H9 (cell line): ENCODE results near the gene DLX1. TPM values are rescaled to one million over a fixed set of nuclear protein-coding genes. Genes with fewer than 3 reads are reported as not detected.

Source experiments
- DNase-seq: peaks from one replicate; pipeline ENCODE4 v3.0.0-alpha.2; 2017
- H2AFZ ChIP-seq: one replicate; pipeline ENCODE4 v1.6.1; 2013; ENCODE audit warnings: mild to moderate bottlenecking, low read length, control low read depth, moderate library complexity
- H2AK5ac ChIP-seq: 2 replicates; pipeline ENCODE4 v1.6.1; 2013; ENCODE audit warnings: low read length, control low read depth, mixed read lengths; ENCODE audit not compliant: insufficient read length
- H2BK120ac ChIP-seq: one replicate; pipeline ENCODE4 v1.6.1; 2013; ENCODE audit warnings: low read depth, mild to moderate bottlenecking, low read length, control low read depth, inconsistent platforms; ENCODE audit not compliant: poor library complexity, severe bottlenecking
- H2BK12ac ChIP-seq: 2 replicates; pipeline ENCODE4 v1.6.1; 2013; ENCODE audit warnings: low read length, control low read depth, mixed read lengths, low read depth; ENCODE audit not compliant: insufficient read length
- H2BK15ac ChIP-seq: 2 replicates; pipeline ENCODE4 v1.6.1; 2013; ENCODE audit warnings: low read depth, low read length, control low read depth
- H2BK20ac ChIP-seq: one replicate; pipeline ENCODE4 v1.6.1; 2013; ENCODE audit warnings: low read depth, mild to moderate bottlenecking, low read length, control low read depth, inconsistent platforms; ENCODE audit not compliant: poor library complexity, severe bottlenecking
- H2BK5ac ChIP-seq: 2 replicates; pipeline ENCODE4 v1.6.1; 2013; ENCODE audit warnings: low read length, control low read depth, mixed read lengths; ENCODE audit not compliant: insufficient read length
- H3K14ac ChIP-seq: 2 replicates; pipeline ENCODE4 v1.6.1; 2013; ENCODE audit warnings: low read length, control low read depth; ENCODE audit not compliant: insufficient read depth
- H3K18ac ChIP-seq: 2 replicates; pipeline ENCODE4 v1.6.1; 2013; ENCODE audit warnings: low read depth, mild to moderate bottlenecking, mixed read lengths, low read length, control low read depth; ENCODE audit not compliant: insufficient read length
- H3K23ac ChIP-seq: 2 replicates; pipeline ENCODE4 v1.6.1; 2013; ENCODE audit warnings: low read length, control low read depth, mixed read lengths, low read depth; ENCODE audit not compliant: insufficient read length
- H3K23me2 ChIP-seq: 2 replicates; pipeline ENCODE4 v1.6.1; 2013; ENCODE audit warnings: low read depth, mild to moderate bottlenecking, mixed read lengths, low read length, control low read depth; ENCODE audit not compliant: insufficient read length, poor library complexity, severe bottlenecking
- H3K27ac ChIP-seq: 2 replicates; pipeline ENCODE4 v1.5.1; 2013; ENCODE audit warnings: low read length, control low read depth, mixed read lengths, low read depth; ENCODE audit not compliant: insufficient read length
- H3K27me3 ChIP-seq: 2 replicates; pipeline ENCODE4 v1.6.1; 2013; ENCODE audit warnings: low read length, control low read depth, inconsistent platforms; ENCODE audit not compliant: insufficient read depth
- H3K4ac ChIP-seq: 2 replicates; pipeline ENCODE4 v1.6.1; 2013; ENCODE audit warnings: low read depth, mild to moderate bottlenecking, control low read depth, inconsistent platforms, low read length, moderate library complexity
- H3K4me1 ChIP-seq: 2 replicates; pipeline ENCODE4 v1.6.1; 2013; ENCODE audit warnings: low read length, control low read depth, inconsistent platforms; ENCODE audit not compliant: insufficient read depth
- H3K4me2 ChIP-seq: 2 replicates; pipeline ENCODE4 v1.6.1; 2013; ENCODE audit warnings: low read length, control low read depth, mixed read lengths; ENCODE audit not compliant: insufficient read length, insufficient read depth
- H3K56ac ChIP-seq: 2 replicates; pipeline ENCODE4 v1.6.1; 2013; ENCODE audit warnings: low read depth, mild to moderate bottlenecking, mixed read lengths, low read length, control low read depth; ENCODE audit not compliant: insufficient read length
- H3K79me1 ChIP-seq: 2 replicates; pipeline ENCODE4 v1.6.1; 2013; ENCODE audit warnings: low read depth, mild to moderate bottlenecking, moderate library complexity, low read length, control low read depth, inconsistent platforms; ENCODE audit not compliant: insufficient read depth, poor library complexity, severe bottlenecking
- H3K79me2 ChIP-seq: 2 replicates; pipeline ENCODE4 v1.6.1; 2013; ENCODE audit warnings: low read length, control low read depth, inconsistent platforms; ENCODE audit not compliant: insufficient read depth
- H3K9ac ChIP-seq: 2 replicates; pipeline ENCODE4 v1.6.1; 2013; ENCODE audit warnings: low read length, control low read depth, mixed read lengths; ENCODE audit not compliant: insufficient read length; ENCODE audit errors: extremely low read depth
- H3K9me3 ChIP-seq: one replicate; pipeline ENCODE4 v1.6.1; 2013; ENCODE audit warnings: low read depth, low read length, inconsistent platforms; ENCODE audit not compliant: control insufficient read depth
- H3T11ph ChIP-seq: one replicate; pipeline ENCODE4 v1.6.1; 2013; ENCODE audit warnings: mild to moderate bottlenecking, low read length, control low read depth, inconsistent platforms
- H4K20me1 ChIP-seq: one replicate; pipeline ENCODE4 v1.6.1; 2013; ENCODE audit not compliant: control insufficient read depth, insufficient read length, insufficient read depth
- H4K5ac ChIP-seq: 2 replicates; pipeline ENCODE4 v1.6.1; 2013; ENCODE audit warnings: low read depth, mild to moderate bottlenecking, mixed read lengths, low read length, control low read depth; ENCODE audit not compliant: insufficient read length
- H4K8ac ChIP-seq: replicated peaks from 2 replicates; pipeline ENCODE4 v1.6.1; 2013; ENCODE audit warnings: low read length, control low read depth, mixed read lengths, low read depth; ENCODE audit not compliant: insufficient read length
- H4K91ac ChIP-seq: 2 replicates; pipeline ENCODE4 v1.6.1; 2013; ENCODE audit warnings: low read depth, mild to moderate bottlenecking, moderate library complexity, mixed read lengths, low read length, control low read depth; ENCODE audit not compliant: insufficient read length
- H3K27ac Mint-ChIP-seq, 3 experiments: 2 replicates in 2 of 3; 3 replicates in 1 of 3; pipeline ENCODE4 v1.8.0; 2020 to 2021; ENCODE audit warnings: mixed read lengths in 3 of 3, mild to moderate bottlenecking in 1 of 3, moderate library complexity in 1 of 3
- H3K27me3 Mint-ChIP-seq: 2 replicates; pipeline ENCODE4 v1.8.0; 2021; ENCODE audit warnings: low read depth, mild to moderate bottlenecking, moderate library complexity, mixed read lengths
- H3K36me3 Mint-ChIP-seq, 3 experiments: 2 replicates in 2 of 3; 3 replicates in 1 of 3; pipeline ENCODE4 v1.8.0; 2020 to 2021; ENCODE audit warnings: low read depth in 3 of 3, mixed read lengths in 3 of 3; ENCODE audit not compliant: insufficient read depth in 1 of 3
- H3K4me1 Mint-ChIP-seq, 2 experiments: 2 replicates each; pipeline ENCODE4 v1.8.0; 2020; ENCODE audit warnings: mixed read lengths in 2 of 2
- H3K4me3 Mint-ChIP-seq, 2 experiments: 2 replicates in 1 of 2; 3 replicates in 1 of 2; pipeline ENCODE4 v1.8.0; 2020 to 2021; ENCODE audit warnings: mild to moderate bottlenecking in 2 of 2, mixed read lengths in 2 of 2, moderate library complexity in 1 of 2
- H3K9me3 Mint-ChIP-seq, 2 experiments: 2 replicates in 1 of 2; 3 replicates in 1 of 2; pipeline ENCODE4 v1.8.0; 2020; ENCODE audit warnings: mild to moderate bottlenecking in 2 of 2, mixed read lengths in 2 of 2, moderate library complexity in 1 of 2
- CTCF ChIP-seq: fragments of 200-600 bp; sonication (generic); conservative IDR thresholded peaks from 3 replicates; pipeline ENCODE4 v1.8.0; 2021; ENCODE audit warnings: antibody characterized with exemption, mild to moderate bottlenecking
- WGBS: extraction: QIAGEN DNeasy Blood & Tissue Kit; methylation state at CpG from one replicate; pipeline ENCODE4 v1.1.7; 2013; ENCODE audit warnings: missing lambda C conversion rate, low lambda C conversion rate, mixed read lengths; ENCODE audit not compliant: insufficient read length; ENCODE audit errors: extremely low coverage; 5-methylcytosine and 5-hydroxymethylcytosine counted together
- total RNA-seq: library from RNA; stranded (reverse); gene quantifications from 2 replicates; pipeline ENCODE4 v1.2.1, GENCODE V29; 2021

The DLX1 gene
- total RNA-seq, 1 experiment from 2014 or later = not detected

- no peaks in the 10 kb centered on the region for H3K79me1 ChIP-seq
- H3K9me3 ChIP-seq = no peaks in the 10 kb centered on the region
- no peak overlapping the region for H3K27ac ChIP-seq
- peak overlapping the region in 1 of 2 experiments; percentile 67; a peak in 3 of 5 replicates for H3K4me3 Mint-ChIP-seq
- no peak overlapping the region for H2AK5ac ChIP-seq
- H3K56ac ChIP-seq = no peak overlapping the region
- H3K23me2 ChIP-seq = peaks cover 11% of the 10 kb centered on the region
- no peak overlapping the region for H2BK120ac ChIP-seq
- no peaks in the 10 kb centered on the region; the same call in 1 of the 2 replicates for H3K4me1 ChIP-seq
- no peaks in the 10 kb centered on the region for H3K36me3 Mint-ChIP-seq
- no peak overlapping the region for H3K18ac ChIP-seq
- H3K4me2 ChIP-seq = peak overlapping the region; percentile 33
- peaks cover 20 to 31% of the 10 kb centered on the region in 2 experiments for H3K4me1 Mint-ChIP-seq
- H3K9ac ChIP-seq = no peak overlapping the region
- peaks cover 49% of the 10 kb centered on the region for H3K27me3 Mint-ChIP-seq
- H2BK20ac ChIP-seq = no peak overlapping the region
- H4K20me1 ChIP-seq = no peaks in the 10 kb centered on the region
- no peak overlapping the region for H3T11ph ChIP-seq
- no peak for TF ChIP-seq CTCF
- no peak overlapping the region for H2AFZ ChIP-seq
- WGBS = no CpG with 5 or more reads among the region's 31 CpGs
- no peaks in the 10 kb centered on the region for H3K79me2 ChIP-seq
- H3K9me3 Mint-ChIP-seq = peaks cover 2 to 7% of the 10 kb centered on the region in 2 experiments; a peak in 3 of 5 replicates
- no peak overlapping the region for H2BK15ac ChIP-seq
- peaks cover 49% of the 10 kb centered on the region for H3K27me3 ChIP-seq
- H3K4ac ChIP-seq = no peak overlapping the region
- no peak overlapping the region for H4K5ac ChIP-seq
- no peak overlapping the region for H4K8ac ChIP-seq
- H3K27ac Mint-ChIP-seq = no peak overlapping the region
- no peak overlapping the region for H2BK5ac ChIP-seq
- H4K91ac ChIP-seq = no peak overlapping the region
- H3K14ac ChIP-seq = no peak overlapping the region; the same call in 1 of the 2 replicates
- DNase-seq = no peak
- H3K23ac ChIP-seq = no peak overlapping the region
- H2BK12ac ChIP-seq = no peak overlapping the region
Measured at GRCh38 chr2:172109988-172110811, 24.9 kb downstream of the DLX1 start.
